Neuronal stem cell (in vitro differentiated cells): Measurements from ENCODE around the gene GATAD2A.

ENCODE experiments used
- DNase-seq: peaks from one replicate; pipeline ENCODE4 v3.0.0-alpha.2; 2013; ENCODE audit warnings: low spot score
- H2AFZ ChIP-seq: one replicate; pipeline ENCODE4 v1.6.1; 2013; ENCODE audit warnings: mild to moderate bottlenecking, low read length, inconsistent platforms
- H2AK5ac ChIP-seq: 2 replicates; pipeline ENCODE4 v1.6.1; 2013; ENCODE audit warnings: low read depth, mild to moderate bottlenecking, inconsistent platforms, low read length, moderate library complexity, mixed read lengths
- H2BK120ac ChIP-seq: 2 replicates; pipeline ENCODE4 v1.6.1; 2013; ENCODE audit warnings: low read depth, mild to moderate bottlenecking, inconsistent platforms, low read length, moderate library complexity, mixed read lengths
- H2BK12ac ChIP-seq: one replicate; pipeline ENCODE4 v1.6.1; 2013; ENCODE audit warnings: low read length, inconsistent platforms
- H2BK15ac ChIP-seq: 2 replicates; pipeline ENCODE4 v1.6.1; 2013; ENCODE audit warnings: mild to moderate bottlenecking, low read length, inconsistent platforms, mixed read lengths
- H2BK5ac ChIP-seq: one replicate; pipeline ENCODE4 v1.6.1; 2013; ENCODE audit warnings: inconsistent platforms, mild to moderate bottlenecking, low read length, moderate library complexity
- H3K14ac ChIP-seq: one replicate; pipeline ENCODE4 v1.6.1; 2013; ENCODE audit warnings: low read length, inconsistent platforms
- H3K18ac ChIP-seq: 2 replicates; pipeline ENCODE4 v1.6.1; 2013; ENCODE audit warnings: low read length, inconsistent platforms
- H3K23ac ChIP-seq: 2 replicates; pipeline ENCODE4 v1.6.1; 2013; ENCODE audit warnings: low read depth, mild to moderate bottlenecking, mixed read lengths, low read length, inconsistent platforms; ENCODE audit not compliant: poor library complexity
- H3K27ac ChIP-seq: replicated peaks from 3 replicates; pipeline ENCODE4 v1.5.1; 2013; ENCODE audit warnings: low read length, inconsistent platforms
- H3K27me3 ChIP-seq, 3 experiments: 2 replicates each; pipeline ENCODE4 v1.6.1; 2013; ENCODE audit warnings: low read length in 3 of 3, mild to moderate bottlenecking in 2 of 3, inconsistent platforms in 1 of 3, low read depth in 1 of 3, mixed read lengths in 1 of 3, moderate library complexity in 1 of 3; ENCODE audit not compliant: control insufficient read depth in 3 of 3, insufficient read depth in 3 of 3
- H3K36me3 ChIP-seq, 2 donors: replicated peaks in 1 of 2; 2 replicates each; pipeline ENCODE4 v1.6.1; 2013; ENCODE audit warnings: low read length in 2 of 2; ENCODE audit not compliant: control insufficient read depth in 2 of 2, insufficient read depth in 2 of 2
- H3K4ac ChIP-seq: 2 replicates; pipeline ENCODE4 v1.6.1; 2013; ENCODE audit warnings: inconsistent platforms, mild to moderate bottlenecking, low read length, moderate library complexity
- H3K4me1 ChIP-seq, 2 donors: 1 replicate in 1 of 2; 2 replicates in 1 of 2; pipeline ENCODE4 v1.6.1; 2013; ENCODE audit warnings: low read length in 2 of 2, low read depth in 1 of 2; ENCODE audit not compliant: control insufficient read depth in 2 of 2, insufficient read depth in 1 of 2
- H3K4me2 ChIP-seq: one replicate; pipeline ENCODE4 v1.6.1; 2013; ENCODE audit warnings: mild to moderate bottlenecking, low read length, inconsistent platforms; ENCODE audit not compliant: insufficient read depth, poor library complexity, severe bottlenecking
- H3K4me3 ChIP-seq, 2 donors: 2 replicates each; pipeline ENCODE4 v1.5.1; 2013; ENCODE audit warnings: low read length in 2 of 2, mild to moderate bottlenecking in 2 of 2, inconsistent platforms in 1 of 2, moderate library complexity in 1 of 2
- H3K79me1 ChIP-seq: one replicate; pipeline ENCODE4 v1.6.1; 2013; ENCODE audit warnings: low read depth, mild to moderate bottlenecking, inconsistent platforms, low read length, moderate library complexity
- H3K9ac ChIP-seq: one replicate; pipeline ENCODE4 v1.6.1; 2013; ENCODE audit warnings: mild to moderate bottlenecking, low read depth, low read length, inconsistent platforms; ENCODE audit not compliant: poor library complexity
- H3K9me3 ChIP-seq, 2 donors: replicated peaks in 1 of 2; 2 replicates each; pipeline versions ENCODE3 to v1.6.1; 2013; ENCODE audit warnings: low read length in 2 of 2, mild to moderate bottlenecking in 2 of 2, inconsistent platforms in 1 of 2, low read depth in 1 of 2, mixed read lengths in 1 of 2, moderate library complexity in 1 of 2; ENCODE audit not compliant: control insufficient read depth in 2 of 2, insufficient read depth in 1 of 2
- H4K8ac ChIP-seq: one replicate; pipeline ENCODE4 v1.6.1; 2013; ENCODE audit warnings: low read depth, mild to moderate bottlenecking, inconsistent platforms, low read length, moderate library complexity
- H4K91ac ChIP-seq: one replicate; pipeline ENCODE4 v1.6.1; 2013; ENCODE audit warnings: low read length, low read depth, mild to moderate bottlenecking, inconsistent platforms; ENCODE audit not compliant: poor library complexity
- WGBS, 2 donors: extraction: QIAGEN DNeasy Blood & Tissue Kit; methylation state at CpG; one replicate each; pipeline ENCODE4 v1.1.7; 2013; ENCODE audit warnings: missing lambda C conversion rate in 2 of 2, mixed read lengths in 1 of 2; ENCODE audit not compliant: insufficient read length in 2 of 2, insufficient replicate concordance in 1 of 2; ENCODE audit errors: extremely low coverage in 2 of 2; 5-methylcytosine and 5-hydroxymethylcytosine counted together

GATAD2A gene

GRCh38 chr19:19459707-19460251 lies 54.3 kb downstream of the GATAD2A start:
- H3K9ac ChIP-seq, result no peak overlapping the region
- H4K8ac ChIP-seq, result no peak overlapping the region
- H3K27me3 ChIP-seq, result no peaks in the 10 kb centered on the region
- H3K23ac ChIP-seq, result peak overlapping the region; percentile 17
- peaks cover 17% of the 10 kb centered on the region for H3K79me1 ChIP-seq
- no peak overlapping the region for H3K27ac ChIP-seq
- no peak overlapping the region for H3K4ac ChIP-seq
- H3K9me3 ChIP-seq, result no peaks in the 10 kb centered on the region
- no peak overlapping the region for H2BK120ac ChIP-seq
- no CpG with 5 or more reads among the region's 8 CpGs for WGBS, 2 donors
- no peak overlapping the region for H3K4me3 ChIP-seq
- H3K4me2 ChIP-seq, result no peak overlapping the region
- no peak for DNase-seq
- no peak overlapping the region for H2BK15ac ChIP-seq
- no peak overlapping the region for H2AK5ac ChIP-seq
- no peak overlapping the region for H3K14ac ChIP-seq
- H3K36me3 ChIP-seq, result peaks cover 4 to 27% of the 10 kb centered on the region in 2 donors
- H3K18ac ChIP-seq, result peak overlapping the region; percentile 16
- H2BK12ac ChIP-seq, result no peak overlapping the region
- H4K91ac ChIP-seq, result peak overlapping the region; percentile 7
- H2AFZ ChIP-seq, result no peak overlapping the region
- H2BK5ac ChIP-seq, result no peak overlapping the region
- H3K4me1 ChIP-seq, result peaks cover 52 to 54% of the 10 kb centered on the region in 2 donors

- DNase-seq, result no peak
- Histone ChIP-seq H3K4me3 (peak overlapping the region in 1 of 2 donors; percentile 11), H4K91ac (peak overlapping the region; percentile 7), H2BK15ac (no peak overlapping the region), H3K9me3 (peaks cover 0 to 1% of the 10 kb centered on the region in 2 donors), H3K27me3 (no peaks in the 10 kb centered on the region), H2AK5ac (peak overlapping the region; percentile 66), H2BK5ac (peak overlapping the region; percentile 27), H3K27ac (peak overlapping the region; percentile 41), H2BK12ac (no peak overlapping the region), H2BK120ac (no peak overlapping the region), H3K4ac (no peak overlapping the region), H3K4me1 (peaks cover 54 to 56% of the 10 kb centered on the region in 2 donors), H3K23ac (peak overlapping the region; percentile 17), H4K8ac (no peak overlapping the region), H3K36me3 (peaks cover 5 to 32% of the 10 kb centered on the region in 2 donors), H3K18ac (peak overlapping the region; percentile 16), H3K79me1 (peaks cover 21% of the 10 kb centered on the region), H3K9ac (peak overlapping the region; percentile 78), H3K4me2 (no peak overlapping the region), H2AFZ (no peak overlapping the region), H3K14ac (peak overlapping the region; percentile 26)
- WGBS, 2 donors, result no CpG with 5 or more reads among the region's 10 CpGs
Observed at GRCh38 chr19:19460258-19460731, 54.8 kb downstream of the GATAD2A start.

GRCh38 chr19:19460761-19461265 lies 55.3 kb downstream of the GATAD2A start:
- peak overlapping the region; percentile 27 for H2BK5ac ChIP-seq
- no CpG with 5 or more reads among the region's 18 CpGs for WGBS, 2 donors
- no peak overlapping the region for H3K4me2 ChIP-seq
- no peak overlapping the region for H4K91ac ChIP-seq
- H3K4me3 ChIP-seq, result no peak overlapping the region
- H3K9me3 ChIP-seq, result peaks cover 2 to 6% of the 10 kb centered on the region in 2 donors
- H2BK15ac ChIP-seq, result no peak overlapping the region
- peak overlapping the region; percentile 26 for H3K14ac ChIP-seq
- peak overlapping the region; percentile 66 for H2AK5ac ChIP-seq
- peaks cover 26% of the 10 kb centered on the region for H3K79me1 ChIP-seq
- H4K8ac ChIP-seq, result no peak overlapping the region
- H2BK12ac ChIP-seq, result no peak overlapping the region
- H3K18ac ChIP-seq, result peak overlapping the region; percentile 61
- H3K9ac ChIP-seq, result peak overlapping the region; percentile 78
- peak overlapping the region; percentile 69 for H3K23ac ChIP-seq
- peaks cover 10 to 37% of the 10 kb centered on the region in 2 donors for H3K36me3 ChIP-seq
- H2AFZ ChIP-seq, result no peak overlapping the region
- H3K4ac ChIP-seq, result no peak overlapping the region
- no peak overlapping the region for H2BK120ac ChIP-seq
- no peaks in the 10 kb centered on the region for H3K27me3 ChIP-seq
- H3K27ac ChIP-seq, result peak overlapping the region; percentile 41
- H3K4me1 ChIP-seq, result peaks cover 54 to 56% of the 10 kb centered on the region in 2 donors
- no peak for DNase-seq

- no peaks in the 10 kb centered on the region for H3K27me3 ChIP-seq
- H3K14ac ChIP-seq, result peak overlapping the region; percentile 39
- H2BK15ac ChIP-seq, result no peak overlapping the region
- peaks cover 5 to 11% of the 10 kb centered on the region in 2 donors for H3K9me3 ChIP-seq
- peaks cover 13 to 39% of the 10 kb centered on the region in 2 donors for H3K36me3 ChIP-seq
- H2AK5ac ChIP-seq, result no peak overlapping the region
- no peak overlapping the region for H4K8ac ChIP-seq
- no peak for DNase-seq
- no peak overlapping the region for H2AFZ ChIP-seq
- no peak overlapping the region for H3K4me2 ChIP-seq
- H3K4me3 ChIP-seq, result peak overlapping the region in 1 of 2 donors; percentile 11
- no peak overlapping the region for H2BK120ac ChIP-seq
- no peak overlapping the region for H4K91ac ChIP-seq
- WGBS, 2 donors, result no CpG with 5 or more reads among the region's 4 CpGs
- no peak overlapping the region for H3K23ac ChIP-seq
- H3K4ac ChIP-seq, result no peak overlapping the region
- no peak overlapping the region for H3K9ac ChIP-seq
- H2BK5ac ChIP-seq, result no peak overlapping the region
- peak overlapping the region; percentile 20 for H3K18ac ChIP-seq
- H2BK12ac ChIP-seq, result no peak overlapping the region
- peaks cover 27% of the 10 kb centered on the region for H3K79me1 ChIP-seq
- H3K27ac ChIP-seq, result peak overlapping the region; percentile 25
- peaks cover 54 to 56% of the 10 kb centered on the region in 2 donors for H3K4me1 ChIP-seq
Observed at GRCh38 chr19:19461306-19461670, 55.8 kb downstream of the GATAD2A start.
